Lung (tissue), 12 donors: Measurements from ENCODE around the gene PROS1. TPM values are rescaled to one million over a fixed set of nuclear protein-coding genes. Genes with fewer than 3 reads are reported as not detected.
"Not testable (repeated sequence)": the region's sequence is repeated elsewhere in the genome, so short reads cannot be mapped to it uniquely, and the experiment has no call there.

Source experiments
- ATAC-seq: fragments of 200-7000 bp; cut with Tn5 transposase; one replicate; pipeline ENCODE4 v1.9.1; 2020; ENCODE audit warnings: moderate number of reproducible peaks; ENCODE audit not compliant: insufficient read depth, low FRiP score
- DNase-seq, 3 donors: peaks; one replicate each; pipeline ENCODE4 v3.0.0-alpha.2; 2013 to 2017
- H3K27ac ChIP-seq, 2 donors: one replicate each; pipeline ENCODE4 v1.5.1; 2013; ENCODE audit warnings: mild to moderate bottlenecking in 2 of 2, moderate library complexity in 2 of 2, control low read depth in 1 of 2, inconsistent platforms in 1 of 2, low read depth in 1 of 2, low read length in 1 of 2
- H3K27me3 ChIP-seq, 3 donors: one replicate each; pipeline ENCODE4 v1.5.1; 2013; ENCODE audit warnings: low read length in 2 of 3; ENCODE audit not compliant: control insufficient read depth in 3 of 3, insufficient read depth in 3 of 3
- H3K36me3 ChIP-seq, 4 donors: one replicate each; pipeline ENCODE4 v1.5.1; 2013; ENCODE audit warnings: low read length in 4 of 4, mild to moderate bottlenecking in 1 of 4, moderate library complexity in 1 of 4; ENCODE audit not compliant: control insufficient read depth in 4 of 4, insufficient read depth in 4 of 4
- H3K4me1 ChIP-seq, 5 donors: one replicate each; pipeline ENCODE4 v1.5.1; 2013; ENCODE audit warnings: low read length in 5 of 5, mild to moderate bottlenecking in 2 of 5, moderate library complexity in 1 of 5; ENCODE audit not compliant: control insufficient read depth in 5 of 5, insufficient read depth in 5 of 5
- H3K4me3 ChIP-seq: one replicate; pipeline ENCODE4 v1.5.1; 2013; ENCODE audit warnings: mild to moderate bottlenecking, control low read depth, moderate library complexity
- H3K9ac ChIP-seq, 2 donors: one replicate each; pipeline ENCODE4 v1.5.1; 2013; ENCODE audit warnings: low read length in 2 of 2, control low read depth in 1 of 2; ENCODE audit not compliant: insufficient read depth in 1 of 2
- H3K9me3 ChIP-seq, 4 donors: one replicate each; pipeline ENCODE4 v1.5.1; 2013; ENCODE audit warnings: low read length in 3 of 4, mild to moderate bottlenecking in 1 of 4, moderate library complexity in 1 of 4; ENCODE audit not compliant: control insufficient read depth in 4 of 4, insufficient read depth in 3 of 4
- CTCF ChIP-seq: IDR thresholded peaks from 2 replicates; pipeline ENCODE4 v1.5.1; 2012; ENCODE audit warnings: mild to moderate bottlenecking; ENCODE audit errors: control extremely low read depth, extremely low read depth
- WGBS, 2 donors: extraction: QIAGEN DNeasy Blood & Tissue Kit; methylation state at CpG; one replicate each; pipeline ENCODE4 v1.1.7; 2013; 5-methylcytosine and 5-hydroxymethylcytosine counted together
- polyA plus RNA-seq, 2 donors: library from polyadenylated mRNA; stranded (reverse); fragments of 200-250 nt; gene quantifications; one replicate each; pipeline ENCODE4 v1.2.1, GENCODE V29; 2013
- total RNA-seq, 2 donors: library from RNA; depleted of rRNA in 1 of 2; stranded (reverse); fragments of >200 nt in 1 of 2; gene quantifications; one replicate each; pipeline ENCODE4 v1.2.1, GENCODE V29; 2014 to 2021
- donor health status: control.
- donor health status: control.
- donor health status: Bipolar disorder and iron deficiency.
- donor health status: healthy.
- donor health status: DM: yes; HTN: yes; CAD: no.

Gene PROS1
- total and polyA plus RNA-seq, 4 donors, result 16.2 to 70.3 (median 32.8) TPM

GRCh38 chr3:93861017-93861416, 112.7 kb downstream of the PROS1 start:
- DNase-seq (no peak), ATAC-seq (no peak)
- TF ChIP-seq CTCF, result no peak
- Histone ChIP-seq H3K27ac (no peak overlapping the region), H3K4me1 (no peaks in the 10 kb centered on the region), H3K9ac (no peak overlapping the region), H3K4me3 (no peak overlapping the region), H3K27me3 (no peaks in the 10 kb centered on the region), H3K36me3 (no peaks in the 10 kb centered on the region), H3K9me3 (peaks cover 0 to 3% (median 0%) of the 10 kb centered on the region in 4 donors)
- 71 to 74% methylated on average over 2 of the region's 2 CpGs for WGBS, 2 donors

GRCh38 chr3:93855401-93855800, 118.3 kb downstream of the PROS1 start:
- ATAC-seq (no peak), DNase-seq (no peak)
- no peaks in the 10 kb centered on the region for H3K36me3 ChIP-seq
- peaks cover 0 to 3% (median 0%) of the 10 kb centered on the region in 4 donors for H3K9me3 ChIP-seq
- no peak overlapping the region for H3K9ac ChIP-seq
- WGBS, 2 donors, result 85 to 87% methylated on average over 3 of the region's 3 CpGs
- no peak overlapping the region for H3K4me3 ChIP-seq
- no peak overlapping the region for H3K27ac ChIP-seq
- no peaks in the 10 kb centered on the region for H3K4me1 ChIP-seq
- no peak for TF ChIP-seq CTCF
- H3K27me3 ChIP-seq, result no peaks in the 10 kb centered on the region

GRCh38 chr3:93852228-93852627, 121.5 kb downstream of the PROS1 start:
- not testable (repeated sequence) for H3K9me3 ChIP-seq, H3K36me3 ChIP-seq, H3K27ac ChIP-seq, H3K27me3 ChIP-seq, H3K9ac ChIP-seq, ATAC-seq, H3K4me1 ChIP-seq, DNase-seq, H3K4me3 ChIP-seq
- WGBS, 2 donors, result 75 to 78% methylated on average over 7 of the region's 7 CpGs

GRCh38 chr3:93843981-93844380, 129.7 kb downstream of the PROS1 start:
- no peak for ATAC-seq
- WGBS, 2 donors, result 80 to 88% methylated on average over 5 of the region's 5 CpGs
- DNase-seq, result no peak

GRCh38 chr3:93839193-93839592, 134.5 kb downstream of the PROS1 start:
- 34 to 35% methylated on average over 1 of the region's 1 CpG for WGBS, 2 donors

More at GRCh38 chr3:93843981-93844380, 129.7 kb downstream of the PROS1 start:
- H3K27ac ChIP-seq, result no peak overlapping the region
- TF ChIP-seq CTCF, result no peak
- no peaks in the 10 kb centered on the region for H3K36me3 ChIP-seq
- H3K9ac ChIP-seq, result no peak overlapping the region
- H3K9me3 ChIP-seq, result no peaks in the 10 kb centered on the region
- H3K27me3 ChIP-seq, result no peaks in the 10 kb centered on the region
- H3K4me1 ChIP-seq, result no peaks in the 10 kb centered on the region
- H3K4me3 ChIP-seq, result no peak overlapping the region

More at GRCh38 chr3:93839193-93839592, 134.5 kb downstream of the PROS1 start:
- H3K9ac ChIP-seq, H3K4me3 ChIP-seq, H3K27ac ChIP-seq, H3K9me3 ChIP-seq, ATAC-seq, H3K27me3 ChIP-seq, H3K36me3 ChIP-seq, DNase-seq, H3K4me1 ChIP-seq: not testable (repeated sequence)
